HepG2 (cell line): Measurements from ENCODE around the gene CNNM3. TPM values are rescaled to one million over a fixed set of nuclear protein-coding genes. Genes with fewer than 3 reads are reported as not detected.
A peak's percentile ranks its signal among the peaks of the same experiment; 100 is the strongest.

Experiments used
- HDAC1 ChIP-seq: sonication (generic); formaldehyde crosslinking; IDR thresholded peaks from 2 replicates; pipeline ENCODE4 v1.5.1; 2020; ENCODE audit warnings: mild to moderate bottlenecking, missing genetic modification reagents
- KLF12 ChIP-seq: sonication (generic); formaldehyde crosslinking; IDR thresholded peaks from 2 replicates; pipeline ENCODE4 v1.4.0; 2020; ENCODE audit warnings: missing genetic modification reagents, borderline replicate concordance
- MXD4 ChIP-seq: IDR thresholded peaks from 2 replicates; pipeline ENCODE4 v1.6.1; 2016; ENCODE audit warnings: mild to moderate bottlenecking, missing biosample characterization, missing genetic modification reagents
- SAP130 ChIP-seq: IDR thresholded peaks from 2 replicates; pipeline ENCODE4 v1.6.1; 2016; ENCODE audit warnings: low read depth
- ZFAT ChIP-seq: sonication (generic); formaldehyde crosslinking; conservative IDR thresholded peaks from 2 replicates; pipeline ENCODE4 v1.8.1; 2023; ENCODE audit warnings: missing genetic modification reagents, inconsistent platforms
- ZNF253 ChIP-seq: sonication (generic); formaldehyde crosslinking; IDR thresholded peaks from 2 replicates; pipeline ENCODE4 v1.8.0; 2022; ENCODE audit warnings: mild to moderate bottlenecking, missing genetic modification reagents, borderline replicate concordance
- ZNF33B ChIP-seq: sonication (generic); formaldehyde crosslinking; IDR thresholded peaks from 2 replicates; pipeline ENCODE4 v1.5.1; 2020; ENCODE audit warnings: mild to moderate bottlenecking, missing genetic modification reagents
- ZNF343 ChIP-seq: sonication (generic); formaldehyde crosslinking; IDR thresholded peaks from 2 replicates; pipeline ENCODE4 v1.4.0; 2020; ENCODE audit warnings: mild to moderate bottlenecking, missing genetic modification reagents
- ZNF564 ChIP-seq: sonication (generic); formaldehyde crosslinking; IDR thresholded peaks from 2 replicates; pipeline ENCODE4 v1.8.1; 2023; ENCODE audit warnings: mild to moderate bottlenecking, missing genetic modification reagents
- polyA plus RNA-seq, 8 experiments: library from polyadenylated mRNA; depleted of rRNA in 3 of 8; stranded (reverse) in 7 of 8; unstranded in 1 of 8; fragments of >200 nt; fragmentation: Illumina TruSeq in 4 of 8; extraction: Trizol in 4 of 8; gene quantifications; 2 replicates each; pipeline versions ENCODE4 v1.2.1 to v1.2.3, GENCODE V29; 2011 to 2016; ENCODE audit warnings: low read depth in 4 of 8, missing spikeins in 1 of 8, mixed read lengths in 1 of 8; ENCODE audit not compliant: insufficient read depth in 1 of 8
- total RNA-seq, 5 experiments: library from RNA; depleted of rRNA; stranded (reverse); fragments of >200 nt; fragmentation: Illumina TruSeq; extraction: Trizol; gene quantifications; 2 replicates each; pipeline ENCODE4 v1.2.3, GENCODE V29; 2016; ENCODE audit warnings: low read depth in 1 of 5
- TF ChIP-seq, protein P1 (sequence below), 2 experiments: sonication (generic) in 1 of 2; formaldehyde crosslinking in 1 of 2; IDR thresholded peaks; 2 replicates each; pipeline versions ENCODE4 v1.4.0 to v1.6.1; 2016 to 2020; ENCODE audit warnings: borderline replicate concordance in 1 of 2, low read depth in 1 of 2, mild to moderate bottlenecking in 1 of 2, missing genetic modification reagents in 1 of 2
- TF ChIP-seq, protein P2 (sequence below): sonication (generic); formaldehyde crosslinking; conservative IDR thresholded peaks from 2 replicates; pipeline ENCODE4 v1.8.0; 2022; ENCODE audit warnings: mild to moderate bottlenecking, moderate library complexity, missing genetic modification reagents
- TF ChIP-seq, protein P3 (sequence below): sonication (generic); formaldehyde crosslinking; IDR thresholded peaks from 2 replicates; pipeline ENCODE4 v1.4.0; 2020; ENCODE audit warnings: missing genetic modification reagents
- TF ChIP-seq, protein P4 (sequence below): sonication (generic); formaldehyde crosslinking; conservative IDR thresholded peaks from 2 replicates; pipeline ENCODE4 v1.5.0; 2020; ENCODE audit warnings: missing genetic modification reagents
- TF ChIP-seq, protein P5 (sequence below): fragments of 450-650 bp; IDR thresholded peaks from 2 replicates; pipeline ENCODE4 v1.6.1; 2016
- TF ChIP-seq, protein P6 (sequence below): sonication (generic); formaldehyde crosslinking; IDR thresholded peaks from 2 replicates; pipeline ENCODE4 v1.5.0; 2020; ENCODE audit warnings: missing genetic modification reagents

Gene CNNM3
- total and polyA plus RNA-seq, 2 of the 13 experiments (the other 11 are each of a cell fraction or from before 2014, with no cell fraction given): 21.2 to 27.9 TPM

DNA sequence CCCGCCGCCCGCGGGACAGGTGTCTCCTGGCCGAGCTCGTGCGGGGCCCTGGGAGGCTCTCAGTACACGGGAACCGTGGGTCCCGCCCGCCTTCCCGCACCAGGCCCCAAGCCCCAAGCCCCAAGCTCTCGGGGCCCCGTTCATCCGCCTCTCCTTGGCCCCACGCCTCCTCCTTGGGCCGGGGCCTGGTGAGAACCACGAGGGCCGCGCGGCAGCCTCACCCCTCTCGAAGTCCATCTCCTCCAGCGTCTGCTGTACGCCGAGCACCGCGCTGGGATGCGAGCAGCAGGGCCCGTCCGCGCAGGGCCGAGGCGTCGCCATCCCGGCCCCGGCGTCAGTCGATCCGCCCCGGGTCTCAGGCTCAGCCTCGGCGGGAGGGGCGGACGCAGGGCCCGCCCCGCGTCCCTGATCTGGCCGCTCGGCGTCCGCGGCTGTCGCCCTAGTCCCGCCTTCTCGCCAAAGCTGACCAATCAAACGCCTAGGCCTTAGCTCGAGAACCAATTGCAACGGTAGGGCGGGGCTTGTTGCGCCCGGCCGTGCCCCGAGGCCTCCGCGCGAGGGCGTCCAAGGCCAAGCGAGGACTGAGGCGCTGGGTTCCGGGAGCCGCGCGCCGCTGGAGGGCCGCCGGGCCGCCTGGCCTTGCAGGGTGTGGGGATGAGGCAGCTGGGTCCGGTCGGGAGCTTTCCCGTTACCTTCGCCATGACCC is 41.8 kb downstream of the CNNM3 start, which contains the start of gene ANKRD39 (continued):
- TF ChIP-seq, protein P1, sequence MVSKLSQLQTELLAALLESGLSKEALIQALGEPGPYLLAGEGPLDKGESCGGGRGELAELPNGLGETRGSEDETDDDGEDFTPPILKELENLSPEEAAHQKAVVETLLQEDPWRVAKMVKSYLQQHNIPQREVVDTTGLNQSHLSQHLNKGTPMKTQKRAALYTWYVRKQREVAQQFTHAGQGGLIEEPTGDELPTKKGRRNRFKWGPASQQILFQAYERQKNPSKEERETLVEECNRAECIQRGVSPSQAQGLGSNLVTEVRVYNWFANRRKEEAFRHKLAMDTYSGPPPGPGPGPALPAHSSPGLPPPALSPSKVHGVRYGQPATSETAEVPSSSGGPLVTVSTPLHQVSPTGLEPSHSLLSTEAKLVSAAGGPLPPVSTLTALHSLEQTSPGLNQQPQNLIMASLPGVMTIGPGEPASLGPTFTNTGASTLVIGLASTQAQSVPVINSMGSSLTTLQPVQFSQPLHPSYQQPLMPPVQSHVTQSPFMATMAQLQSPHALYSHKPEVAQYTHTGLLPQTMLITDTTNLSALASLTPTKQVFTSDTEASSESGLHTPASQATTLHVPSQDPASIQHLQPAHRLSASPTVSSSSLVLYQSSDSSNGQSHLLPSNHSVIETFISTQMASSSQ (IDR thresholded peaks at IDR 0.05; ENCODE audit: low read depth): no peak
- TF ChIP-seq, protein P1 (CRISPR knock-in tag; IDR thresholded peaks at IDR 0.05; ENCODE audit: borderline replicate concordance): peak; percentile 75; the same call in 1 of the 2 replicates
- peak; percentile 39 for TF ChIP-seq MXD4 (CRISPR knock-in tag)
- TF ChIP-seq ZNF343 (CRISPR knock-in tag): peak; percentile 81; the same call in 1 of the 2 replicates
- TF ChIP-seq, protein P2, sequence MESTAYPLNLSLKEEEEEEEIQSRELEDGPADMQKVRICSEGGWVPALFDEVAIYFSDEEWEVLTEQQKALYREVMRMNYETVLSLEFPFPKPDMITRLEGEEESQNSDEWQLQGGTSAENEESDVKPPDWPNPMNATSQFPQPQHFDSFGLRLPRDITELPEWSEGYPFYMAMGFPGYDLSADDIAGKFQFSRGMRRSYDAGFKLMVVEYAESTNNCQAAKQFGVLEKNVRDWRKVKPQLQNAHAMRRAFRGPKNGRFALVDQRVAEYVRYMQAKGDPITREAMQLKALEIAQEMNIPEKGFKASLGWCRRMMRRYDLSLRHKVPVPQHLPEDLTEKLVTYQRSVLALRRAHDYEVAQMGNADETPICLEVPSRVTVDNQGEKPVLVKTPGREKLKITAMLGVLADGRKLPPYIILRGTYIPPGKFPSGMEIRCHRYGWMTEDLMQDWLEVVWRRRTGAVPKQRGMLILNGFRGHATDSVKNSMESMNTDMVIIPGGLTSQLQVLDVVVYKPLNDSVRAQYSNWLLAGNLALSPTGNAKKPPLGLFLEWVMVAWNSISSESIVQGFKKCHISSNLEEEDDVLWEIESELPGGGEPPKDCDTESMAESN: peak; percentile 94
- TF ChIP-seq, protein P3, sequence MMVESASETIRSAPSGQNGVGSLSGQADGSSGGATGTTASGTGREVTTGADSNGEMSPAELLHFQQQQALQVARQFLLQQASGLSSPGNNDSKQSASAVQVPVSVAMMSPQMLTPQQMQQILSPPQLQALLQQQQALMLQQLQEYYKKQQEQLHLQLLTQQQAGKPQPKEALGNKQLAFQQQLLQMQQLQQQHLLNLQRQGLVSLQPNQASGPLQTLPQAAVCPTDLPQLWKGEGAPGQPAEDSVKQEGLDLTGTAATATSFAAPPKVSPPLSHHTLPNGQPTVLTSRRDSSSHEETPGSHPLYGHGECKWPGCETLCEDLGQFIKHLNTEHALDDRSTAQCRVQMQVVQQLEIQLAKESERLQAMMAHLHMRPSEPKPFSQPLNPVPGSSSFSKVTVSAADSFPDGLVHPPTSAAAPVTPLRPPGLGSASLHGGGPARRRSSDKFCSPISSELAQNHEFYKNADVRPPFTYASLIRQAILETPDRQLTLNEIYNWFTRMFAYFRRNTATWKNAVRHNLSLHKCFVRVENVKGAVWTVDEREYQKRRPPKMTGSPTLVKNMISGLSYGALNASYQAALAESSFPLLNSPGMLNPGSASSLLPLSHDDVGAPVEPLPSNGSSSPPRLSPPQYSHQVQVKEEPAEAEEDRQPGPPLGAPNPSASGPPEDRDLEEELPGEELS: no peak; the same call in 1 of the 2 replicates
- TF ChIP-seq ZNF253: no peak; the same call in 1 of the 2 replicates
- TF ChIP-seq SAP130 (CRISPR knock-in tag): peak; percentile 87
- TF ChIP-seq ZNF33B (CRISPR knock-in tag): peak; percentile 22; the same call in 1 of the 2 replicates
- TF ChIP-seq, protein P4, sequence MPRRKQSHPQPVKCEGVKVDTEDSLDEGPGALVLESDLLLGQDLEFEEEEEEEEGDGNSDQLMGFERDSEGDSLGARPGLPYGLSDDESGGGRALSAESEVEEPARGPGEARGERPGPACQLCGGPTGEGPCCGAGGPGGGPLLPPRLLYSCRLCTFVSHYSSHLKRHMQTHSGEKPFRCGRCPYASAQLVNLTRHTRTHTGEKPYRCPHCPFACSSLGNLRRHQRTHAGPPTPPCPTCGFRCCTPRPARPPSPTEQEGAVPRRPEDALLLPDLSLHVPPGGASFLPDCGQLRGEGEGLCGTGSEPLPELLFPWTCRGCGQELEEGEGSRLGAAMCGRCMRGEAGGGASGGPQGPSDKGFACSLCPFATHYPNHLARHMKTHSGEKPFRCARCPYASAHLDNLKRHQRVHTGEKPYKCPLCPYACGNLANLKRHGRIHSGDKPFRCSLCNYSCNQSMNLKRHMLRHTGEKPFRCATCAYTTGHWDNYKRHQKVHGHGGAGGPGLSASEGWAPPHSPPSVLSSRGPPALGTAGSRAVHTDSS (CRISPR knock-in tag): 0 out of 2 replicates have a peak, but pooled peaks have one; percentile 36
- TF ChIP-seq, protein P5, sequence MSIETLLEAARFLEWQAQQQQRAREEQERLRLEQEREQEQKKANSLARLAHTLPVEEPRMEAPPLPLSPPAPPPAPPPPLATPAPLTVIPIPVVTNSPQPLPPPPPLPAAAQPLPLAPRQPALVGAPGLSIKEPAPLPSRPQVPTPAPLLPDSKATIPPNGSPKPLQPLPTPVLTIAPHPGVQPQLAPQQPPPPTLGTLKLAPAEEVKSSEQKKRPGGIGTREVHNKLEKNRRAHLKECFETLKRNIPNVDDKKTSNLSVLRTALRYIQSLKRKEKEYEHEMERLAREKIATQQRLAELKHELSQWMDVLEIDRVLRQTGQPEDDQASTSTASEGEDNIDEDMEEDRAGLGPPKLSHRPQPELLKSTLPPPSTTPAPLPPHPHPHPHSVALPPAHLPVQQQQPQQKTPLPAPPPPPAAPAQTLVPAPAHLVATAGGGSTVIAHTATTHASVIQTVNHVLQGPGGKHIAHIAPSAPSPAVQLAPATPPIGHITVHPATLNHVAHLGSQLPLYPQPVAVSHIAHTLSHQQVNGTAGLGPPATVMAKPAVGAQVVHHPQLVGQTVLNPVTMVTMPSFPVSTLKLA: 0 out of 2 replicates have a peak, but pooled peaks have one; percentile 29
- TF ChIP-seq ZNF564 (CRISPR knock-in tag): peak; percentile 82
- peak; percentile 74; the same call in 1 of the 2 replicates for TF ChIP-seq KLF12 (CRISPR knock-in tag)
- TF ChIP-seq, protein P6, sequence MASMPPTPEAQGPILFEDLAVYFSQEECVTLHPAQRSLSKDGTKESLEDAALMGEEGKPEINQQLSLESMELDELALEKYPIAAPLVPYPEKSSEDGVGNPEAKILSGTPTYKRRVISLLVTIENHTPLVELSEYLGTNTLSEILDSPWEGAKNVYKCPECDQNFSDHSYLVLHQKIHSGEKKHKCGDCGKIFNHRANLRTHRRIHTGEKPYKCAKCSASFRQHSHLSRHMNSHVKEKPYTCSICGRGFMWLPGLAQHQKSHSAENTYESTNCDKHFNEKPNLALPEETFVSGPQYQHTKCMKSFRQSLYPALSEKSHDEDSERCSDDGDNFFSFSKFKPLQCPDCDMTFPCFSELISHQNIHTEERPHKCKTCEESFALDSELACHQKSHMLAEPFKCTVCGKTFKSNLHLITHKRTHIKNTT: no peak
- TF ChIP-seq HDAC1 (CRISPR knock-in tag): peak; percentile 84; the same call in 1 of the 2 replicates
- no peak; the same call in 1 of the 2 replicates for TF ChIP-seq ZFAT (CRISPR knock-in tag)
